Prostate gland (tissue), 2 donors: ENCODE measurements around the gene GMPPB.

Source experiments
- CTCF ChIP-seq, 4 experiments: fragments of 200-600 bp in 2 of 4; fragments of 450-650 bp in 2 of 4; sonication (generic) in 2 of 4; IDR thresholded peaks; 1 replicate in 3 of 4; 2 replicates in 1 of 4; pipeline ENCODE4 v1.5.1; 2016 to 2019; ENCODE audit warnings: antibody characterized with exemption in 4 of 4, mild to moderate bottlenecking in 2 of 4, moderate library complexity in 2 of 4
- POLR2A ChIP-seq: fragments of 450-650 bp; IDR thresholded peaks from one replicate; pipeline ENCODE4 v1.6.1; 2016; ENCODE audit warnings: antibody characterized with exemption, mild to moderate bottlenecking

GRCh38 chr3:49704629-49705028, 19.1 kb downstream of the GMPPB start:
- TF ChIP-seq CTCF (IDR thresholded peaks at IDR 0.05) (no peak), POLR2A (no peak)
